Activated CD4-positive, alpha-beta memory T cell treated with anti-CD3 and anti-CD28 coated beads, Interleukin-2, amount 10 ng/mL, durations not matched to agents 7 days and 5 days (primary cell): ENCODE data around the gene ILDR1. TPM values are rescaled to one million over a fixed set of nuclear protein-coding genes. Genes with fewer than 3 reads are reported as not detected.
"Not testable (repeated sequence)": the region's sequence is repeated elsewhere in the genome, so short reads cannot be mapped to it uniquely, and the experiment has no call there.

Experiments
- CTCF ChIA-PET: fragments of 350-600 bp; sonication (Branson Sonifier 250); formaldehyde crosslinking; loops from one replicate; lab custom pipeline; 2021; ENCODE audit warnings: antibody characterized with exemption, inconsistent platforms; lab: Charles Lee
- POLR2A ChIA-PET: fragments of 350-600 bp; sonication (Branson Sonifier 250); formaldehyde crosslinking; loops from one replicate; lab custom pipeline; 2021; ENCODE audit warnings: antibody characterized with exemption; lab: Charles Lee
- DNase-seq: peaks from one replicate; pipeline ENCODE4 v3.0.0-alpha.2; 2020
- H3K27ac Mint-ChIP-seq: one replicate; pipeline ENCODE4 v1.8.0; 2021; ENCODE audit warnings: mild to moderate bottlenecking, mixed read lengths
- H3K27me3 Mint-ChIP-seq: one replicate; pipeline ENCODE4 v1.8.0; 2021; ENCODE audit warnings: mixed read lengths
- H3K36me3 Mint-ChIP-seq: one replicate; pipeline ENCODE4 v1.8.0; 2021; ENCODE audit warnings: low read depth, mixed read lengths
- H3K4me1 Mint-ChIP-seq: one replicate; pipeline ENCODE4 v1.8.0; 2021; ENCODE audit warnings: mixed read lengths
- H3K4me3 Mint-ChIP-seq: one replicate; pipeline ENCODE4 v1.8.0; 2021; ENCODE audit warnings: mild to moderate bottlenecking, mixed read lengths
- H3K9me3 Mint-ChIP-seq: one replicate; pipeline ENCODE4 v1.8.0; 2021; ENCODE audit warnings: mixed read lengths
- total RNA-seq, 2 experiments: library from RNA; stranded (reverse); gene quantifications; one replicate each; pipeline ENCODE4 v1.2.3, GENCODE V29; 2021

The ILDR1 gene
- total RNA-seq, 2 experiments from 2014 or later: 1.6 to 1.7 TPM

- ChIA-PET POLR2A (no interaction called here), CTCF (no interaction called here)
- no peak overlapping the region for H3K4me3 Mint-ChIP-seq
- no peak overlapping the region for H3K27ac Mint-ChIP-seq
- H3K9me3 Mint-ChIP-seq: peaks cover 11% of the 10 kb centered on the region
- H3K36me3 Mint-ChIP-seq: peaks cover 51% of the 10 kb centered on the region
- DNase-seq: no peak
- peaks cover 12% of the 10 kb centered on the region for H3K27me3 Mint-ChIP-seq
- H3K4me1 Mint-ChIP-seq: no peaks in the 10 kb centered on the region
These were observed 60.8 kb downstream of the ILDR1 start for GRCh38 chr3:121961283-121961682.

GRCh38 chr3:121958801-121959200 is 63.2 kb downstream of the ILDR1 start:
- CTCF ChIA-PET: no interaction called here
- Mint-ChIP-seq H3K4me1 (no peaks in the 10 kb centered on the region), H3K4me3 (no peak overlapping the region), H3K27me3 (no peaks in the 10 kb centered on the region), H3K36me3 (peaks cover 45% of the 10 kb centered on the region), H3K9me3 (peaks cover 9% of the 10 kb centered on the region), H3K27ac (no peak overlapping the region)
- POLR2A ChIA-PET: no interaction called here
- no peak for DNase-seq

- peaks cover 43% of the 10 kb centered on the region for H3K36me3 Mint-ChIP-seq
- POLR2A ChIA-PET: no interaction called here
- H3K4me3 Mint-ChIP-seq: no peak overlapping the region
These were observed 64.2 kb downstream of the ILDR1 start for GRCh38 chr3:121957674-121958415.

GRCh38 chr3:121956363-121956762 is 65.7 kb downstream of the ILDR1 start:
- peaks cover 49% of the 10 kb centered on the region for H3K36me3 Mint-ChIP-seq
- H3K4me1 Mint-ChIP-seq: no peaks in the 10 kb centered on the region
- H3K9me3 Mint-ChIP-seq: peaks cover 15% of the 10 kb centered on the region
- H3K4me3 Mint-ChIP-seq: no peak overlapping the region
- POLR2A ChIA-PET: no interaction called here
- no peak for DNase-seq
- H3K27ac Mint-ChIP-seq: no peak overlapping the region
- H3K27me3 Mint-ChIP-seq: no peaks in the 10 kb centered on the region
- CTCF ChIA-PET: no interaction called here

More at GRCh38 chr3:121957674-121958415, 64.2 kb downstream of the ILDR1 start:
- H3K4me1 Mint-ChIP-seq: no peaks in the 10 kb centered on the region
- H3K9me3 Mint-ChIP-seq: peaks cover 9% of the 10 kb centered on the region
- no peaks in the 10 kb centered on the region for H3K27me3 Mint-ChIP-seq
- DNase-seq: no peak
- CTCF ChIA-PET: no interaction called here
- no peak overlapping the region for H3K27ac Mint-ChIP-seq

GRCh38 chr3:121951291-121951919 is 70.6 kb downstream of the ILDR1 start:
- CTCF ChIA-PET: interaction anchor here (0.6 kb wide), 1 partner anchor 606 kb away, joined by 3 read pairs; no protein-coding TSS in a partner anchor

GRCh38 chr3:121948641-121949040 is 73.4 kb downstream of the ILDR1 start:
- Mint-ChIP-seq H3K27me3 (no peaks in the 10 kb centered on the region), H3K27ac (no peak overlapping the region), H3K36me3 (peaks cover 25% of the 10 kb centered on the region), H3K4me3 (no peak overlapping the region), H3K4me1 (no peaks in the 10 kb centered on the region), H3K9me3 (peaks cover 10% of the 10 kb centered on the region)
- POLR2A ChIA-PET: no interaction called here
- CTCF ChIA-PET: no interaction called here
- no peak for DNase-seq

More at GRCh38 chr3:121951291-121951919, 70.6 kb downstream of the ILDR1 start:
- DNase-seq: no peak
- Mint-ChIP-seq H3K4me3 (no peak overlapping the region), H3K4me1 (no peaks in the 10 kb centered on the region), H3K27ac (no peak overlapping the region), H3K9me3 (peaks cover 17% of the 10 kb centered on the region), H3K36me3 (peaks cover 29% of the 10 kb centered on the region), H3K27me3 (no peaks in the 10 kb centered on the region)
- POLR2A ChIA-PET: no interaction called here

- no peak for DNase-seq
- ChIA-PET CTCF (no interaction called here), POLR2A (no interaction called here)
- no peaks in the 10 kb centered on the region for H3K4me1 Mint-ChIP-seq
- peaks cover 35% of the 10 kb centered on the region for H3K36me3 Mint-ChIP-seq
- no peak overlapping the region for H3K27ac Mint-ChIP-seq
- no peak overlapping the region for H3K4me3 Mint-ChIP-seq
- no peaks in the 10 kb centered on the region for H3K27me3 Mint-ChIP-seq
- no peaks in the 10 kb centered on the region for H3K9me3 Mint-ChIP-seq
These were observed 78.6 kb downstream of the ILDR1 start for GRCh38 chr3:121943431-121943830.

- no peaks in the 10 kb centered on the region for H3K9me3 Mint-ChIP-seq
- CTCF ChIA-PET: interaction anchor here (0.6 kb wide), 1 partner anchor 684 kb away, joined by 3 read pairs; no protein-coding TSS in a partner anchor
- no peak overlapping the region for H3K27ac Mint-ChIP-seq
- H3K4me3 Mint-ChIP-seq: no peak overlapping the region
- H3K36me3 Mint-ChIP-seq: peaks cover 36% of the 10 kb centered on the region
- POLR2A ChIA-PET: interaction anchor here (0.7 kb wide), 1 partner anchor 286 kb away, joined by 3 read pairs; no protein-coding TSS in a partner anchor
- H3K27me3 Mint-ChIP-seq: no peaks in the 10 kb centered on the region
- DNase-seq: no peak
- no peaks in the 10 kb centered on the region for H3K4me1 Mint-ChIP-seq
These were observed 79.8 kb downstream of the ILDR1 start for GRCh38 chr3:121942116-121942786.

- no peak overlapping the region for H3K4me3 Mint-ChIP-seq
- H3K27ac Mint-ChIP-seq: no peak overlapping the region
- no peaks in the 10 kb centered on the region for H3K9me3 Mint-ChIP-seq
- DNase-seq: no peak
- no peaks in the 10 kb centered on the region for H3K4me1 Mint-ChIP-seq
- ChIA-PET POLR2A (no interaction called here), CTCF (no interaction called here)
- H3K27me3 Mint-ChIP-seq: no peaks in the 10 kb centered on the region
- peaks cover 36% of the 10 kb centered on the region for H3K36me3 Mint-ChIP-seq
These were observed 80.5 kb downstream of the ILDR1 start for GRCh38 chr3:121941592-121941991.

GRCh38 chr3:121938141-121938855 is 83.7 kb downstream of the ILDR1 start:
- Mint-ChIP-seq H3K27ac (peak overlapping the region; percentile 27), H3K36me3 (peaks cover 45% of the 10 kb centered on the region)
- CTCF ChIA-PET, H3K27me3 Mint-ChIP-seq, H3K9me3 Mint-ChIP-seq, DNase-seq, H3K4me3 Mint-ChIP-seq, POLR2A ChIA-PET, H3K4me1 Mint-ChIP-seq: not testable (repeated sequence)
